Neural progenitor cell (in vitro differentiated cells): Measurements from ENCODE around the gene KLHDC8A.

Experiments
- CTCF ChIP-seq: fragments of 200-600 bp; sonication (generic); IDR thresholded peaks from 2 replicates; pipeline ENCODE4 v1.5.1; 2017; ENCODE audit warnings: antibody characterized with exemption, mild to moderate bottlenecking
- EZH2 ChIP-seq: fragments of 200-600 bp; sonication (generic); IDR thresholded peaks from 2 replicates; pipeline ENCODE4 v1.6.1; 2017; ENCODE audit warnings: antibody characterized with exemption, mild to moderate bottlenecking, moderate library complexity
- EZH2phosphoT487 ChIP-seq: fragments of 200-600 bp; sonication (generic); IDR thresholded peaks from 2 replicates; pipeline ENCODE4 v1.6.1; 2017; ENCODE audit warnings: antibody characterized with exemption

DNA sequence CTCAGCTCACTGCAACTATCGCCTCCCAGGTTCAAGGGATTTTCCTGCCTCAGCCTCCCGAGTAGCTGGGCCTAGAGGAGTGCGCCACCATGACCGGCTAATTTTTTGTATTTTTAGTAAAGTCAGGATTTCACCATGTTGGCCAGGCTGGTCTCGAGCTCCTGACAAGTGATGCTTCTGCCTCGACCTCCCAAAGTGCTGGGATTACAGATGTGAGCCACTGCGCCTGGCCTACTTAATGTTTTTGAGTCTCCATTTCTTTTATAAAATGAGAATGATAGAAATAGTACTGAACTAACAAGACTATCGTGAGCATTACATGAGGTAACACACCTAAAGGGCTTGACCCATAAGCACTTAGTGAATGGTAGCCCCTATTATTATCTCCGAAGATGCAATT lies 56.6 kb downstream of the KLHDC8A start:
- TF ChIP-seq EZH2 (no peak), CTCF (no peak), EZH2phosphoT487 (no peak)
